Erythroblast (primary cell): ENCODE data around the gene SUSD5.
"Not testable (repeated sequence)": the region's sequence is repeated elsewhere in the genome, so short reads cannot be mapped to it uniquely, and the experiment has no call there.

ENCODE experiments used
- DNase-seq, 2 experiments: peaks; one replicate each; lab custom pipeline; 2025; lab: John Stamatoyannopoulos, UW
- GATA1 ChIP-seq: IDR thresholded peaks from 2 replicates; pipeline ENCODE4 v1.6.1; 2011; ENCODE audit warnings: low read depth, mild to moderate bottlenecking, control low read depth, low read length, moderate library complexity
- POLR2A ChIP-seq: IDR thresholded peaks from 2 replicates; pipeline ENCODE4 v1.6.1; 2011; ENCODE audit warnings: mild to moderate bottlenecking, low read length

Gene SUSD5

GRCh38 chr3:33131331-33132018, 87.1 kb downstream of the SUSD5 start:
- DNase-seq, result peak; percentile 68 to 79
- TF ChIP-seq GATA1 (no peak), POLR2A (no peak)

- TF ChIP-seq POLR2A (no peak), GATA1 (no peak)
- DNase-seq, result no peak
These were observed 88.5 kb downstream of the SUSD5 start for GRCh38 chr3:33130144-33130543.

- TF ChIP-seq POLR2A (no peak), GATA1 (no peak)
- no peak for DNase-seq
These were observed 89.9 kb downstream of the SUSD5 start for GRCh38 chr3:33128706-33129105.

GRCh38 chr3:33125840-33126239, 92.8 kb downstream of the SUSD5 start:
- no peak for DNase-seq
- TF ChIP-seq GATA1 (no peak), POLR2A (no peak)

GRCh38 chr3:33124638-33125037, 94.0 kb downstream of the SUSD5 start:
- DNase-seq, result no peak
- TF ChIP-seq POLR2A (no peak), GATA1 (no peak)

- TF ChIP-seq POLR2A (no peak), GATA1 (no peak)
- DNase-seq, result no peak
These were observed 95.6 kb downstream of the SUSD5 start for GRCh38 chr3:33122991-33123390.

GRCh38 chr3:33119891-33120290, 98.7 kb downstream of the SUSD5 start:
- TF ChIP-seq POLR2A (no peak), GATA1 (no peak)
- no peak for DNase-seq

- DNase-seq, result no peak
- TF ChIP-seq POLR2A (no peak), GATA1 (no peak)
These were observed 101.1 kb downstream of the SUSD5 start for GRCh38 chr3:33117461-33117860.

GRCh38 chr3:33115024-33115768, 103.4 kb downstream of the SUSD5 start:
- no peak for TF ChIP-seq POLR2A
- TF ChIP-seq GATA1, result no peak
- DNase-seq, result peak; percentile 62 to 76

GRCh38 chr3:33114622-33115023, 104.0 kb downstream of the SUSD5 start:
- no peak for TF ChIP-seq POLR2A
- no peak for TF ChIP-seq GATA1
- no peak for DNase-seq

- peak; percentile 97 to 98 for DNase-seq
- TF ChIP-seq GATA1, result no peak
- TF ChIP-seq POLR2A, result peak; percentile 77
These were observed 104.6 kb downstream of the SUSD5 start, which contains the start of gene CRTAP for GRCh38 chr3:33113772-33114621. TSS of gene CRTAP (plus strand) at chr3:33114014. CDS start at chr3:33114078, 64 bp downstream.

GRCh38 chr3:33111581-33111980, 107.0 kb downstream of the SUSD5 start:
- DNase-seq, result no peak
- TF ChIP-seq POLR2A (no peak), GATA1 (no peak)

GRCh38 chr3:33106854-33107253, 111.8 kb downstream of the SUSD5 start:
- not testable (repeated sequence) for DNase-seq
